Medulla oblongata (tissue), 1 donor: ENCODE data around the gene RELL1.

Experiments
- DNase-seq: peaks from one replicate; pipeline ENCODE4 v3.0.0-alpha.2; 2015; ENCODE audit errors: extremely low spot score

Gene RELL1

GRCh38 chr4:37665333-37666320, 20.5 kb downstream of the RELL1 start:
- peak; percentile 19 for DNase-seq

GRCh38 chr4:37664696-37665095, 21.5 kb downstream of the RELL1 start:
- no peak for DNase-seq

DNA sequence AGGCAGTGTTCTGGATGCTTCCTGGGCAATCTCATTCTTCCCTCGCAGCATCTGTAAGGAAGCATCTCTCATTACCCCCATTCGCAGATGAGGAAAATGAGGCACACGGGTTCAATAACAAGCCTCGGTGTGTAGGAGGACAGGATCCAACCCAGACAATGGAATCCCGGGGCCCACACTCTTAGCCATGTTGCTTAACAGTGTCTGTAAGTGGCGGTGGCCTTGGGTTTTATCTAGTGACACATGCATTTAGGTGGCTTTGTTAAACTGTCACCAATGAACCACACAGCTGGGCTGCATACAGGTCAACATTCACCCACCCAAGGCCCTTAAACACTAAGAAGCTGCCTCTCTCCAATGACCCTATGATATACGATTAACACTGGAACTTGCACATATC, 22.6 kb downstream of the RELL1 start:
- no peak for DNase-seq

DNA sequence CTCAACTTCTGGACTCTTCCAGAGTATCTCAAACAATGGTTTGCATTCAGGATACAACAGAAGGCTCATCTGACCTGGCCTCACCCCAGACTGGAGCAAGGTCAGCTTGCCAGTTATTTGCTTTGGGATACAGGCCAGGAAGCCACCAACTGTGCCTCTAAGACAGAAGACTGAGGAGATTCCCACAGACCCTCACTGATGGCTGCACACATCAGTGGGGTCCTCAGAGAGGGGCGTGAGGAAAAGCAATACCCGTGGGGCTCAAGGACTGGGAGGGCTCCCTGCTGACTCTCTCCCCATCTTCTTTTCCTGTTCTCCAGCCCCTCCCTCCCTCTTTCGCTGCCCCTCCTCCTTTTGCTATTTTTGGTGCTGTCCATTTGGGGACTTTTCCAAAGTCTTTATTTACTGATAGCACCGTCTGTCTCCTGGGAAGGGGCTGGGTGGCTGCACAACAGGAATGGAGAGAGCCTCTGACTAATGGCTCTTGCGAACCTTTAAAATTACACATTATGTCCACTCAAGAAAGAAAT, 23.2 kb downstream of the RELL1 start:
- peak; percentile 48 for DNase-seq

GRCh38 chr4:37662251-37662650, 23.9 kb downstream of the RELL1 start:
- no peak for DNase-seq

DNA sequence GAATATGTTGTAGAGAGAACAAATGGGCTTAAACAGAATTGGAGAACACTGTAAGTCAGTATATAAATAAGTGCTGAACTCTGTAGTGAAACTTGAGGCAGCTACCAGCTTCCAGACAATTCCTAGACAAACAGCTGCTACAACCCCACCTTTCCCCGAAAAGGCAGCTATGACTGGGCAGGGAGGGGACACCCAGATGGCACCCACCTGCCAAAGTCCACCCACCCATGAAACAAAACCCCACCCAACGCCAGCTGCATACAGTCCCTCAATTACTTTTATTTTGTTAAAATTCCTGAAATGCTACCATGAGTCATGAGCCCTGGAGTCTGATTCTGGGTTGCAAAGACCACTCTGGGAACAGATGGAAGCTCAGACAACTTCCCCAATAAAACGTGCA, 24.4 kb downstream of the RELL1 start:
- no peak for DNase-seq

GRCh38 chr4:37659696-37660095, 26.5 kb downstream of the RELL1 start:
- DNase-seq: no peak

DNA sequence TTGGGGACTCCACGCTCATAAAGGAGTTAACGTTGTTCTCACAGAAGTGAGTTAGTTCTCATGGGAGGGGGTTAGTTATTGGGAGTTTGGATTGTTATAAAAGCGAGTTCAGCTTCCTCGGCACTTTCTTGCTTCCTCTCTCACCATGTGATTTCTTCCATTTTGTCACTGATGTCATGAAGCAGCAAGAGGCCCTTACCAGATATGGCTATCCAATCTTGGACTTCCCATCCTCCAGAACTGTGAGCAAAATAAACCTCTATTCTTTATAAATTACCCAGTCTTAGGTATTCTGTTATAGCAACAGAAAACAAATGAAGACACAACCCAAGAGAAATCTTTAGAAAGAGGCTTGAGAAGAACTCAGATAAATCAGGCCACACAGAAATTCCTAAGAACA, 29.5 kb downstream of the RELL1 start:
- no peak for DNase-seq

- no peak for DNase-seq
Measured at GRCh38 chr4:37653601-37654000, 32.6 kb downstream of the RELL1 start.

DNA sequence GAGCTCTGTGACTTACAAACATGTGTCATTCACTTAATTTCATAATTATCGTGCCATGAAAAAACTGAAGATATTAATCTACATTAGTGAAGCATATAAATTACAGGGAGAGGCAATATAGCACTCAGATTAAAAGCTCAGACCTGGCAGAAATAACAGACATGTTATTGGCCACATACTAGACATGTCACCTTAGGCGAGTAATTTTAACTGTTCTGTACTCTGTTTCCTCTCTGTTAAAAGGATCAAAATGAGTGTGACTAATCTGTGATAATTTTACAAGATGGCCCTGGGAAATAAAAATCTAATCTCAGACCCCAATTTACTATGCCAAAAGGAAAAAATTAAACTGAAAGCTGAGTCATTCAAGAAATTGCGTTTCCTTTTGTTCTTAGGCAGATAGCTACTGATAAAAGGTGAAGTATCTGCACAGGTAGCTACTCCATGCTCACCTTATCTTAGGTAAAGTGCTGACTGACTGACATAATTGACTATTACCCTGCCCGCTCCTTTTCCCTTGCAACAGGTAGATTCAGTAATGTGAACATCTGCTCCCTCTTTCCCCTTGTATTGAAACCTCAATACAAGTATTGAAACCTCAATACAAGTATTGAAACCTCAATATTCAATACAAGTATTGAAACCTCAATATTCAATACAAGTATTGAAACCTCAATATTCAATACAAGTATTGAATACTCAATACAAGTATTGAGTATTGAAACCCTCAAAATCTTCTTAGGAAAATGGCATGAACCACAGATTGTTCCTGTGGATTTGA, 33.2 kb downstream of the RELL1 start:
- no peak for DNase-seq

GRCh38 chr4:37651781-37652377, 34.3 kb downstream of the RELL1 start:
- no peak for DNase-seq

DNA sequence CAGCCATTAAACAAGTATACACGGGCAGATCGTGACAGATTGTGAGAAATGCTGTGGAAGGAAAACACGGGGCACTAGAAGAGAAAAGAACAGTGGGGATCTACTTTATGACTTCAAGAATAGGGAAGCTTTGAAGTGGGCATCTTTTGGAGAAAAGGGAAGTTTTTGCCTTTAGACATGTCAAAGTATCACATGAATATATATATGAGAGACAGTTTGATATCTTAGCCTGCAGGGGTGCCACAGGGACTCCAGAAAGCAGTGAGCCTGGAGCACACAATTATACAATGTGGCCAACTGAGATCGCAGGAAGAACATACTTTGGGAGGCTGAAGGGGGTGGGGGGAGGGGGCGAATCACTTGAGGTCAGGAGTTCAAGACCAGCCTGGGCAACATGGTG, 35.7 kb downstream of the RELL1 start:
- no peak for DNase-seq

GRCh38 chr4:37649268-37649667, 36.9 kb downstream of the RELL1 start:
- no peak for DNase-seq

DNA sequence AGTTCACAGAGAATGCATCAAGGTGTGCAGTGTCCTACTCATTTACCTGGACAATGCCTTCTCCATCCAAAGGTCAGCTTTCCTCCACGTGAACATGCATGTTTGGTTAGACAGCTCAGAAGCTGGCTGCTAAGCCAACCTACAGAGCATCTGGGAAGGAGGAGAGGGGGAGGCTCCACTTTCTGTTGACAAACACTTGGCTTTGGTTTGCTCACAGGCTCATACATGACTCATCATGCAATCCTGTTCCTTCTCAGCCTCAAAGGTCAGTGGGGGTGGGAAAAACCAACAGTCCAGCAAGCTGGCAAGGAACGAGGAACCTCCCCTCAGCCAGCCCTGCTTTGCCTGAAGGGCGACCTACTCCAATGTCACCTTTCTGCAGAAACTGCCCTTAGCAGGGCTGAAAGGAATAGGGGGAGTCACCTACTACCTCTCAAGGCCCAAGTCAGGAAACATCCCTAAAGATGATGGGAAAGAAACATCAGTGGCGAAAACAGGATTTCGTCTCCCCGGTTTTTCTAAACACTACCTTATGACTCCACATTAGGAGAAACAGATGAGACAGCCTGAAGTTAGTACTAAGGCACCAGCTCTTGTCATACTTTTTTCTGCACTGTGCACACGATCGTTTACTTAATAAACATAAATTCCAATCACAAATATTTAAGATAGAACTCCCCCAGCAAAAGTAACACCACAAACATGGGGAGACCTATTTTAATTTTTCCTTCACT, 37.9 kb downstream of the RELL1 start:
- DNase-seq: no peak

DNA sequence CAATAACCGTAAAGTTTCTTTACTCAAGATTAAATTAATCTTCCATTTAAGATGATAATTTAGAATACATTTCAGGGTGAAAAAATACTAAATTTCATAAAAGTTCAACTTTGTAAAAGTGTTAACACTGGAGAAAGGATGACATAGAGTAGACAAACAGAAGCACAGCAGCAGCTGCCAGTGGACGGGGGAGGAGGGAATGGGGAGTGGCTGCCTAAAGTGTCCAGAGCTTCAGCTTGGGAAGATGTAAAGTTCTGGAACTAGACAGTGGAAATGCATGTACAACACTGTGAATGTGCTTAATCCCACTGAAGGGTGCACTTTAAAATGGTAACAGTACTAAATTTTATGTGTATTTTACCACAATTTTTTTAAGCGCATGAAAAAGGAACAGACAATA, 39.9 kb downstream of the RELL1 start:
- no peak for DNase-seq

DNA sequence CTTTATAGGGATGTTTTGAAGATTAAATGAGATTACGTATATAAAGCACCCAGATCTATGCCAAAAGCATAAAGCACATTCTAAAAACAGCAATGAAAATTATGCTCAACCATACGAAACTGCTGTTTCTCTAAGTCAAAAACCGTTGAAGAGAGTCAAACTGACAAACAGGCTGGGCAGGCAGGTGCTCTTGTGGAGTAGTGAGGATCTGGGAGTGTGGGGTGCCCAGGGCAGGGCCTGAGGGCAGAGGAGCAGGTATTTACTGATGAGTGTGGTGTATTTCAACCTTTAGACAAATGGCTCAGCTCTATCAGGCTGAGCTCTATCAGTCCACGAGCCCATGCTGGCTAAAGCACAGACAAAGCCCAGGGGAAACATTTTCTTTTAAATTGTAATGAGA, 40.4 kb downstream of the RELL1 start:
- DNase-seq: no peak

DNA sequence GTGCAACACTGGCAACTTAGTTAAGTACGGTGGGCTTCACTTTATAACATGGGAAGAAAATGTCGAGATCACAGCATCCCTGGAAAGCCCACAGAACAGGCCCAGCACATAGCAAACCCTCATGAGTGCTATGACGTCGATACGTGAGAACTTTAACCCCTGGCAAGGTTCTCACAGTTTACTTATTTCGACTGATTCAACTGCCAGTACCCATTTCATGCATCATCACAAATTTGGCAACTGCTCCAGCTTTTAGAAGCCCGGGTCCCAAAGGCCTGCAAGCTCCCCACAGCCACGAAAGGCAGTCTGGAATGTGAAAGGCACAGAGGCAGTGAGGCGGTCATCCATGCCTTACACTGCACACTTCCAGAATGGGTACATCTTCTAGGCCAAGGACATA, 41.2 kb downstream of the RELL1 start:
- DNase-seq: no peak

DNA sequence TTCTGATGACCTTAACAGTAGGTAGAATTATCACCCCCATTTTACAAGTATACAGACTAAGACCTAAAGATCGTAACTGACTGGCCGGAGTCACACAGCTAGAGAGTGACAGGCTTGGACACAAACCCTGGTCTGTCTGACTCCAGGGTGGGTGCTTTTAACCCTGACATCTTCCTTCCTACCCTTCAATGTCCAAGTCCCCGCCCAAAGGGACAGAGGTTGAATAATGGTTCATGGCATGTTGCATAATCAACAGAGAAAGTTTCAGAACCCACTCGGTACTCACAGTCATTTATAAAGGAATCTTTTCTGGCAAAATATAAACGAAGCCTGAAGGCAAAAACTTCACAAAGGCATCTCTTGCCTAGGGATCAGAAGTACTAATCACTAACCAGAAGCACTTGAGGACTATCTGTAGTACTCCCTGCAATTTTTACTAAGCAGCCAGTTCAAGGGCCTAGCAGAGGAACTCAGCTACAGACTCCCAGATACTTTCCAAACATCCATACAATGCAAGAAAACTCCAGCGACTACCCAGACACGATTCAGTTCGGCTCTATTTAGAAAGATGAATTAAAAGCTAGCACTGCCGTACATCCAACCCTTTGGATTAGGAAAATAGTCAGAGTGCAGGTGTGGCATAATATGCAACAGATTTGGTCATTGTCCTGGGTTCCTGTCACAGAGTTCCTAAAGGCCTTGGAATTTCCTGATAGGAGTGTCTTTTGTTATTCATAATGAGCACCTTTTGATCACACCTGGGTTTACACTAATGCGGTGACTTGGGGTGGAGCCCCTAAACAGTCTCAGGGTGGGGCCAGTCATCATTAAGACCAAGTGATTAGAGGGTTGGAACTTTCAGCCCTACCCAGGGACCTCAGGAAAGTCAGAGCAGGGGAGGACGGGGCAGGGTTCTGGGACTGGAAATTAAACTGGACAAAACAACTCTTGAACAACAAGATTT, 44.0 kb downstream of the RELL1 start:
- DNase-seq: no peak

GRCh38 chr4:37641352-37641751, 44.8 kb downstream of the RELL1 start:
- DNase-seq: no peak

DNA sequence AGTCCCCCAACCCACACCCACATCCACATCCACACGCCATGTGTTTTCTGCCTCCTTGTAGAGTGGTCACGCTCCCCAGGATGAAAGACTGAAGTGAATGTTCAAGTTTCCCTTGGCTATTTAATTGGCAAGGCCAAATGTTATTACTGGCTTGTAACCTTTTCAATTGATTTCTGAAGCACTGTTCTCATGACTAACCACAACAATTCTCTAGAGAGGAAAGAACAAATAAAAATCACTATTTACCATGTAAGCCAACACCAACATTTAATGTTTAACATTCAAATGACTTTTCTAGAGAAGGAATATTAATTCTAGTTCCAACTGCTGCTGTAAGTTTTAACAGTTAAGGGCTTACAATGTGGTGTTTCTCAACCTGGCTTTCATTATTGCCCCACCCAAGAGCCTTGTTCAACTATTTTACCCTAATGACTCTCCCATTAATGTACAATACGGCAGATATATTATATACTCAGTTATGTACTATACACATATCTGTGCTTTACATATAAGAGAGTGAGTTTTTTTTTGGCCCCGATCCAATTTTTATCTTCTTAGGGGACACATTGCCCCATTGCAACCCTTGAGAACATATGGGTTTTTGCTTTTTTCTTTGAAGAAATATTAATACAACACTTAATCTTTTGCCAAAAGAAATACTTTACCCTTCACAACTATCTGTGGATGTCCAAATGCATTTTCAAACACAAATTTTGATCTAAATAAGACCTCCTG, 46.5 kb downstream of the RELL1 start:
- DNase-seq: no peak
